Measurements from ENCODE around the gene FAM13C.
"Not testable (repeated sequence)": the region's sequence is repeated elsewhere in the genome, so short reads cannot be mapped to it uniquely, and the experiment has no call there.

Gene FAM13C

DNA sequence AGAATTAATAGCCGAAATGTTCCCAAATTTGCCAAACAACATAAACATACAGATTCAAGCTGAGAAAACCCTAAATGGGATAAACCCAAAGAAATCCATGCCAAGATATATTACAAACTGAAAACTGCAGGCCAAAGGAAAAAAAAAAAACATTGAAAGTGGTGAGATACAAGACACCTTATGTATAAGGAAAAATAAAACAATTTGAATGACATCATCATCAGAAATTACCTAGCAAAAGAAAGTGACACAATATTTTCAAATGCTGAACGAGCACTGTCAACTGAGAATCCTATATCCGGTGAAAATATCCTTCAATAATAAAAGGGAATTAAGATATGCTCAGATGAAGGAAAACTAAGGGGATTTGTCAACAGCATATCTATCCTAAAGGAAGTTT lies 119.4 kb downstream of the FAM13C start:
- no peak for DNase-seq (ENCODE audit: low spot score)
- TF ChIP-seq, protein P1, sequence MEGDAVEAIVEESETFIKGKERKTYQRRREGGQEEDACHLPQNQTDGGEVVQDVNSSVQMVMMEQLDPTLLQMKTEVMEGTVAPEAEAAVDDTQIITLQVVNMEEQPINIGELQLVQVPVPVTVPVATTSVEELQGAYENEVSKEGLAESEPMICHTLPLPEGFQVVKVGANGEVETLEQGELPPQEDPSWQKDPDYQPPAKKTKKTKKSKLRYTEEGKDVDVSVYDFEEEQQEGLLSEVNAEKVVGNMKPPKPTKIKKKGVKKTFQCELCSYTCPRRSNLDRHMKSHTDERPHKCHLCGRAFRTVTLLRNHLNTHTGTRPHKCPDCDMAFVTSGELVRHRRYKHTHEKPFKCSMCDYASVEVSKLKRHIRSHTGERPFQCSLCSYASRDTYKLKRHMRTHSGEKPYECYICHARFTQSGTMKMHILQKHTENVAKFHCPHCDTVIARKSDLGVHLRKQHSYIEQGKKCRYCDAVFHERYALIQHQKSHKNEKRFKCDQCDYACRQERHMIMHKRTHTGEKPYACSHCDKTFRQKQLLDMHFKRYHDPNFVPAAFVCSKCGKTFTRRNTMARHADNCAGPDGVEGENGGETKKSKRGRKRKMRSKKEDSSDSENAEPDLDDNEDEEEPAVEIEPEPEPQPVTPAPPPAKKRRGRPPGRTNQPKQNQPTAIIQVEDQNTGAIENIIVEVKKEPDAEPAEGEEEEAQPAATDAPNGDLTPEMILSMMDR (IDR thresholded peaks at IDR 0.05; ENCODE audit: extremely low read depth, missing control alignments): no peak

DNA sequence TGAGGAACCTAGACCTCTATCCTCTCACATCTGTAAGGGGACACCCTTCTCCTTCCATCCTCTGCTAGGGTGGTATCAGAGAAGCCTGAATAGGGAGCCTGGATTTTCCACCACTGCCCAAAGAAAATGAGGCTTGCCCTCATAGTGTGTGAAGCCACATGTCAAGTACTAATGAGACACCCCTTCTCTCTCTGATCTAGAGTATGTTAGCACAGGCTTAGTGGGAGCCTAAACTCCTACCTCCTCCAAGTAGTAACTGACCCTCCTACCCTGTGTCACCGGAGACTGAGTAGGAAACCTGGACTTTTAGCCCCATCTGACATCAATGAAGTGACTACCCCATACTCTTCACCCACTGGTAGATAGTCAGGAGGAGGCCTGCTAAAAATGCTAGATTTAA lies 120.3 kb downstream of the FAM13C start:
- TF ChIP-seq, protein P1 (IDR thresholded peaks at IDR 0.05; ENCODE audit: extremely low read depth, missing control alignments): no peak
- no peak for DNase-seq (ENCODE audit: low spot score)

DNA sequence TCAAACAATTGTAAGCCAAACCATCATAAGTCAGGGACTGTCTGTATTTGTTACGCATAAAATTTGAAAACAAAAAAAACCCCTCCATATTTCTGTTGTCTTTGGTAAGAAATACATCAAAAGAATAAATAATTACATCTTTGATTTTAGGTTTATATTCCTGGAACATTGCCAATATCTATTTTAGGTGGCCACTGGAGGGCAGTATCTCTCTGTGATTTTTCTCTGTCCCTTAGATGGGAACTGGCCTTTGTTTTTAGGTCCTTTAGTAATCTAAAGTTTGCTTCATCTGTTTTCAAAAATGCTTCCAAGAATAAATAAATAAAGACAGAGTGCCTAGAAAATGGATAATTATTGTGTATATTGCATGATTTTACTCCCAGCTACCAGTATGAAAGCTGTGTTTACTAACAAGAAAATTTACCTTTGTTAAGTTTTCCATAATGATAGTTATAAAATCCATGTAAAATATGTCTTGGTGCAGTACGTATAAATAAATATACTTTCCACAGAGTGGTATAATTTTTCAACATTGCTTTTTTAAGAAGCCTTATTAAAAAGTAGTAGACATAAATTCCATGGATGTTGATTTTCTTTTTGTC lies 121.7 kb downstream of the FAM13C start:
- peak; percentile 10 for DNase-seq (ENCODE audit: low spot score)

DNA sequence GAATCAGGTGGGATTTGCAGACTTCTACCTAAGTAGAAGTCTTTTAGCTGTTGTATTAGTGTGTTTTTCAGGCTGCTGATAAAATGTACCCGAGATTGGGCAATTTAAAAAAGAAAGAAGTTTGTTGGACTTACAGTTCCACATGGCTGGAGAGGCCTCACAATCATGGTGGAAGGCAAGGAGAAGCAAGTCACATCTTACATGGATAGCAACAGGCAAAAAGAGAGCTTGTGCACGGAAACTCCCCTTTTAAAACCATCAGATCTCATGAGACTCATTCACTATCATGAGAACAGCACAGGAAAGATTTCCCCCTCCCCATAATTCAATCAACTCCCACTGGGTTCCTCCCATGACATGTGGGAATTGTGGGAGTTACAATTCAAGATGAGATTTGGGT lies 123.2 kb downstream of the FAM13C start:
- DNase-seq (ENCODE audit: low spot score): not testable (repeated sequence)

More for the DNA sequence above, 121.7 kb downstream of the FAM13C start:
- TF ChIP-seq, protein P1 (IDR thresholded peaks at IDR 0.05; ENCODE audit: extremely low read depth, missing control alignments): peak; percentile 36

DNA sequence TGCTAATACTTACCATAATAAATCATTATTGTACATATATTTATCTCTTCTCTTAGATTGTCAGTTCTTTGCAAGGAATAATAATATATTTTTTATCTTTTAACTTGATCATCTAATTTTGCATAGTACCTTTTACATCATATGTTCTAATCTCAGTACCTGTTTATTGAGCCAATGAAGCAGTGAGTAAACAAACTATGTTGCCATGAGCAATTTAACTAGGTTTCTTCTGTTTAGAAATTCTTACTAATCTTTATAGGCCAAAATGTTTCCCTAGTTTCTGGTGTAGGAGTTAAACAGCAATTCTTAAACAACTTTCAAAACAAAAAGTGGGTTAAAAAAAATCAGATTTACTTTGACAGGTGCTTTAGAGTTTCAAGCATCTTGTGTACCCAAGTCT lies 124.6 kb downstream of the FAM13C start:
- DNase-seq (ENCODE audit: low spot score): no peak
- TF ChIP-seq, protein P1 (IDR thresholded peaks at IDR 0.05; ENCODE audit: extremely low read depth, missing control alignments): no peak

DNA sequence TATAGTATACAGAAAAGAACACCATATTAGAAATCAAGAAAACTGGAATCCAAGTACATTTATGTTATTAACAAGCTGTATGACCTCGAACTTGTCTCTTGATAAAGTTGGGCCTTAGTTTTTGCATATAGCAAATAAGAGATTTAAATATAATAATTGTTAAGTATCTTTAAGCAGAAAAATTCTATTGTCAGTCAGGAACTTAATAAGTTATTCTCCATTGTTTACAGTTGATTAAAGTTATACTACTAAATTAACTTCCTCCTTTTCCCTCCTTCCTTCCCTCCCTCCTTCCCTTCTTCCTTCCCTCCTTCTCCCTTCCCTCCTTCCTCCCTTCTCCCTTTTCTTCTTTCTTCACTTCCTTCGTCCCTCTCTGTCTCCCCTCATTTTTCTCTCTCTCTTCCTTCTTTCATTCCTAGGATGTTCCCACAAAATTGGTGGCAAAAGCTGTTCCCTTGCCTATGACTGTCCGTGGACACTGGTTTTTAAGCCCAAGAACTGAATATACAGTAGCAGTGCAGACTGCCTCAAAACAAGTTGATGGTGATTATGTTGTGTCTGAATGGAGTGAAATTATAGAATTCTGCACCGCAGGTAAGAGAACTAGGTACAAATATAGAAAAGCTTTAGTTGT lies 126.2 kb downstream of the FAM13C start:
- no peak for DNase-seq (ENCODE audit: low spot score)
- TF ChIP-seq, protein P1 (IDR thresholded peaks at IDR 0.05; ENCODE audit: extremely low read depth, missing control alignments): no peak

DNA sequence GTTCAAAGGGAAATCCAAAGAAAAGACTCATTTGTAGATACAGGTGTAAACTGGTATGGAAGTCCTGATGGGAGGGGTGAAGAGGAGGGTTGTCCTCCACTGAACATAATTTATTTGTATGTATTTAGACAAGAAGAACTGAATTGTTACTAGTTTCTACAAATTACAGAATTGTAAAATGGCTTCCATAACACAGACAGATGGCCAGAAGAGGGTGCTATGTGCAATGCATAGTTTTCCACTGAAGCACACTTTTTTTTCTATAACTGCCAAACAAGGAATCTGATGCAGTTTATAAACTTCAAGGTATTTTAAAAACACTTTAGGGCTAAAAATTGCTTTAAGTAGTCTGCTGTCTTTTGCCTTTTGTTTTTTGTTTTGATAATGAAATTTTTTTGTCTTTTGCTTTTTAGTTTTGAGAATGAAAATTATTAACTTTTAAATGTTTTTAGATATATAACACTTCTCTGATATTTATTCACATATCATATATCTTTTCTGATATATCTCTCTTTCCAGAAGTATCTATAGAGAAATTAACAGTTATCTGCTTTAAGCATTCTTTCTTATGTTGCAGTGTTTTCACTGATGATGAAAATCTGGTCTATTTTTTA lies 127.4 kb downstream of the FAM13C start:
- no peak for DNase-seq (ENCODE audit: low spot score)

More for the DNA sequence above, 127.4 kb downstream of the FAM13C start:
- TF ChIP-seq, protein P1 (IDR thresholded peaks at IDR 0.05; ENCODE audit: extremely low read depth, missing control alignments): peak; percentile 10
